CD4-positive, CD25-positive, alpha-beta regulatory T cell (primary cell): Measurements from ENCODE around the gene PHC2. TPM values are rescaled to one million over a fixed set of nuclear protein-coding genes. Genes with fewer than 3 reads are reported as not detected.

Experiments
- ATAC-seq, 2 donors: fragments of 150-1000 bp; cut with Tn5 transposase; one replicate each; pipeline ENCODE4 v1.10.0; 2021; ENCODE audit warnings: low read depth in 2 of 2, moderate number of reproducible peaks in 2 of 2, moderate library complexity in 1 of 2
- DNase-seq, 3 donors: peaks; one replicate each; pipeline versions ENCODE4 v3.0.0 to v3.0.0-alpha.2; 2012 to 2022; ENCODE audit warnings: mixed read lengths in 1 of 3
- H3K27ac ChIP-seq: one replicate; pipeline ENCODE4 v1.7.0; 2013; ENCODE audit warnings: mild to moderate bottlenecking, low read length; ENCODE audit not compliant: insufficient read depth, poor library complexity, severe bottlenecking
- H3K27me3 ChIP-seq: one replicate; pipeline ENCODE4 v1.7.0; 2013; ENCODE audit warnings: low read length; ENCODE audit not compliant: control insufficient read depth, insufficient read depth
- H3K36me3 ChIP-seq: one replicate; pipeline ENCODE4 v1.7.0; 2013; ENCODE audit warnings: mild to moderate bottlenecking, low read length, moderate library complexity; ENCODE audit not compliant: control insufficient read depth, insufficient read depth
- H3K4me1 ChIP-seq: 2 replicates; pipeline ENCODE4 v1.7.0; 2013; ENCODE audit warnings: mild to moderate bottlenecking, low read length; ENCODE audit not compliant: insufficient read depth, control insufficient read depth, poor library complexity, severe bottlenecking
- H3K4me3 ChIP-seq: one replicate; pipeline ENCODE4 v1.7.0; 2013; ENCODE audit warnings: low read depth, mild to moderate bottlenecking, low read length, moderate library complexity
- H3K9me3 ChIP-seq, 2 experiments: 1 replicate in 1 of 2; 2 replicates in 1 of 2; pipeline ENCODE4 v1.7.0; 2013; ENCODE audit warnings: low read length in 2 of 2, mild to moderate bottlenecking in 1 of 2, moderate library complexity in 1 of 2; ENCODE audit not compliant: control insufficient read depth in 2 of 2
- H3K27ac Mint-ChIP-seq, 3 donors: one replicate each; pipeline ENCODE4 v1.8.0; 2020 to 2022; ENCODE audit warnings: mild to moderate bottlenecking in 3 of 3, mixed read lengths in 3 of 3, moderate library complexity in 2 of 3
- H3K27me3 Mint-ChIP-seq: one replicate; pipeline ENCODE4 v1.8.0; 2022; ENCODE audit warnings: mild to moderate bottlenecking, mixed read lengths
- H3K36me3 Mint-ChIP-seq: one replicate; pipeline ENCODE4 v1.8.0; 2020; ENCODE audit warnings: mixed read lengths
- H3K4me1 Mint-ChIP-seq, 4 donors: one replicate each; pipeline ENCODE4 v1.8.0; 2020 to 2022; ENCODE audit warnings: mixed read lengths in 4 of 4, mild to moderate bottlenecking in 1 of 4
- H3K4me3 Mint-ChIP-seq, 4 donors: one replicate each; pipeline ENCODE4 v1.8.0; 2020 to 2022; ENCODE audit warnings: mild to moderate bottlenecking in 4 of 4, mixed read lengths in 4 of 4, moderate library complexity in 3 of 4
- H3K9me3 Mint-ChIP-seq, 7 donors: one replicate each; pipeline ENCODE4 v1.8.0; 2020 to 2022; ENCODE audit warnings: mixed read lengths in 7 of 7, mild to moderate bottlenecking in 3 of 7, moderate library complexity in 2 of 7
- polyA plus RNA-seq, 4 donors: library from polyadenylated mRNA; unstranded; fragments of 300-500 nt; fragmentation: Illumina TruSeq; gene quantifications; one replicate each; pipeline ENCODE4 v1.2.3, GENCODE V29; 2021
- total RNA-seq: library from RNA; stranded (reverse); gene quantifications from one replicate; pipeline ENCODE4 v1.2.3, GENCODE V29; 2022

The PHC2 gene
- total and polyA plus RNA-seq, 5 donors from 2014 or later: 9.7 to 34.8 (median 20.7) TPM

GRCh38 chr1:33305016-33305415, 125.9 kb downstream of the PHC2 start:
- ATAC-seq: no peak
- Histone ChIP-seq H3K27me3 (peaks cover 3% of the 10 kb centered on the region), H3K4me3 (no peak overlapping the region), H3K27ac (no peak overlapping the region), H3K4me1 (peaks cover 7% of the 10 kb centered on the region), H3K36me3 (no peaks in the 10 kb centered on the region), H3K9me3 (no peaks in the 10 kb centered on the region)
- H3K27me3 Mint-ChIP-seq: peaks cover 21% of the 10 kb centered on the region
- DNase-seq: no peak
- no peaks in the 10 kb centered on the region for H3K9me3 Mint-ChIP-seq
- H3K4me1 Mint-ChIP-seq: peaks cover 0 to 26% (median 15%) of the 10 kb centered on the region in 4 donors
- peaks cover 7% of the 10 kb centered on the region for H3K36me3 Mint-ChIP-seq
- H3K4me3 Mint-ChIP-seq: no peak overlapping the region
- H3K27ac Mint-ChIP-seq: no peak overlapping the region

- Histone ChIP-seq H3K27ac (peak overlapping the region; percentile 18), H3K9me3 (no peaks in the 10 kb centered on the region), H3K27me3 (peaks cover 3% of the 10 kb centered on the region), H3K4me3 (no peak overlapping the region), H3K36me3 (no peaks in the 10 kb centered on the region), H3K4me1 (peaks cover 7% of the 10 kb centered on the region)
- DNase-seq (peak in 2 of 3 donors; percentile 7 to 60), ATAC-seq (peak in 1 of 2 donors; percentile 70)
- peak overlapping the region in 2 of 3 donors; percentile 59 to 72 for H3K27ac Mint-ChIP-seq
- H3K27me3 Mint-ChIP-seq: peaks cover 13% of the 10 kb centered on the region
- no peak overlapping the region for H3K4me3 Mint-ChIP-seq
- no peaks in the 10 kb centered on the region for H3K9me3 Mint-ChIP-seq
- H3K4me1 Mint-ChIP-seq: peaks cover 0 to 31% (median 16%) of the 10 kb centered on the region in 4 donors
- peaks cover 7% of the 10 kb centered on the region for H3K36me3 Mint-ChIP-seq
Observed at GRCh38 chr1:33302325-33302724, 128.6 kb downstream of the PHC2 start.

- Mint-ChIP-seq H3K36me3 (peaks cover 15% of the 10 kb centered on the region), H3K27me3 (peaks cover 13% of the 10 kb centered on the region), H3K9me3 (no peaks in the 10 kb centered on the region), H3K27ac (peak overlapping the region in 2 of 3 donors; percentile 59 to 69), H3K4me1 (peaks cover 0 to 34% (median 16%) of the 10 kb centered on the region in 4 donors), H3K4me3 (no peak overlapping the region)
- no peak for DNase-seq
- H3K4me3 ChIP-seq: no peak overlapping the region
- H3K27me3 ChIP-seq: peaks cover 3% of the 10 kb centered on the region
- H3K36me3 ChIP-seq: peaks cover 4% of the 10 kb centered on the region
- peaks cover 7% of the 10 kb centered on the region for H3K4me1 ChIP-seq
- ATAC-seq: no peak
- no peak overlapping the region for H3K27ac ChIP-seq
- H3K9me3 ChIP-seq: no peaks in the 10 kb centered on the region
Observed at GRCh38 chr1:33301273-33301984, 129.5 kb downstream of the PHC2 start.

GRCh38 chr1:33300673-33301072, 130.2 kb downstream of the PHC2 start:
- no peaks in the 10 kb centered on the region for H3K27me3 ChIP-seq
- peak overlapping the region in 1 of 3 donors; percentile 80 for H3K27ac Mint-ChIP-seq
- H3K27me3 Mint-ChIP-seq: peaks cover 6% of the 10 kb centered on the region
- H3K36me3 Mint-ChIP-seq: peaks cover 14% of the 10 kb centered on the region
- H3K9me3 Mint-ChIP-seq: no peaks in the 10 kb centered on the region
- H3K4me1 Mint-ChIP-seq: peaks cover 0 to 37% (median 16%) of the 10 kb centered on the region in 4 donors
- H3K9me3 ChIP-seq: no peaks in the 10 kb centered on the region
- ATAC-seq (no peak), DNase-seq (no peak)
- no peak overlapping the region for H3K4me3 Mint-ChIP-seq
- H3K4me1 ChIP-seq: peaks cover 8% of the 10 kb centered on the region
- peaks cover 9% of the 10 kb centered on the region for H3K36me3 ChIP-seq
- H3K4me3 ChIP-seq: no peak overlapping the region
- H3K27ac ChIP-seq: no peak overlapping the region

- H3K27ac ChIP-seq: no peak overlapping the region
- no peaks in the 10 kb centered on the region for H3K9me3 ChIP-seq
- peaks cover 14% of the 10 kb centered on the region for H3K4me1 ChIP-seq
- no peaks in the 10 kb centered on the region for H3K27me3 Mint-ChIP-seq
- no peak overlapping the region for H3K27ac Mint-ChIP-seq
- H3K9me3 Mint-ChIP-seq: no peaks in the 10 kb centered on the region
- ATAC-seq (no peak), DNase-seq (no peak)
- H3K4me3 Mint-ChIP-seq: no peak overlapping the region
- peaks cover 14% of the 10 kb centered on the region for H3K36me3 Mint-ChIP-seq
- H3K36me3 ChIP-seq: peaks cover 9% of the 10 kb centered on the region
- H3K4me1 Mint-ChIP-seq: peaks cover 0 to 43% (median 20%) of the 10 kb centered on the region in 4 donors
- no peaks in the 10 kb centered on the region for H3K27me3 ChIP-seq
- H3K4me3 ChIP-seq: no peak overlapping the region
Observed at GRCh38 chr1:33299461-33300155, 131.3 kb downstream of the PHC2 start.

- no peak overlapping the region for H3K27ac ChIP-seq
- DNase-seq: peak; percentile 28 to 63 (median 31)
- no peak overlapping the region for H3K27ac Mint-ChIP-seq
- no peaks in the 10 kb centered on the region for H3K27me3 Mint-ChIP-seq
- ATAC-seq: peak in 1 of 2 donors; percentile 30
- peaks cover 21% of the 10 kb centered on the region for H3K36me3 Mint-ChIP-seq
- peaks cover 14% of the 10 kb centered on the region for H3K4me1 ChIP-seq
- no peak overlapping the region for H3K4me3 Mint-ChIP-seq
- H3K4me3 ChIP-seq: no peak overlapping the region
- H3K36me3 ChIP-seq: peaks cover 9% of the 10 kb centered on the region
- H3K27me3 ChIP-seq: no peaks in the 10 kb centered on the region
- H3K9me3 ChIP-seq: no peaks in the 10 kb centered on the region
- peaks cover 0 to 43% (median 20%) of the 10 kb centered on the region in 4 donors for H3K4me1 Mint-ChIP-seq
- peaks cover 0 to 2% (median 0%) of the 10 kb centered on the region in 7 donors for H3K9me3 Mint-ChIP-seq
Observed at GRCh38 chr1:33298623-33299277, 132.1 kb downstream of the PHC2 start.

GRCh38 chr1:33297911-33298622, 132.8 kb downstream of the PHC2 start:
- H3K4me3 ChIP-seq: no peak overlapping the region
- H3K4me1 ChIP-seq: peaks cover 14% of the 10 kb centered on the region
- H3K4me3 Mint-ChIP-seq: no peak overlapping the region
- peaks cover 0 to 40% (median 18%) of the 10 kb centered on the region in 4 donors for H3K4me1 Mint-ChIP-seq
- peaks cover 0 to 2% (median 0%) of the 10 kb centered on the region in 7 donors for H3K9me3 Mint-ChIP-seq
- peaks cover 22% of the 10 kb centered on the region for H3K36me3 Mint-ChIP-seq
- peaks cover 9% of the 10 kb centered on the region for H3K36me3 ChIP-seq
- no peak overlapping the region for H3K27ac ChIP-seq
- H3K27me3 Mint-ChIP-seq: no peaks in the 10 kb centered on the region
- peak overlapping the region in 1 of 3 donors; percentile 48 for H3K27ac Mint-ChIP-seq
- H3K27me3 ChIP-seq: no peaks in the 10 kb centered on the region
- no peak for DNase-seq
- ATAC-seq: no peak
- H3K9me3 ChIP-seq: no peaks in the 10 kb centered on the region
